ENCODE results near the gene CD247.

Gene CD247

GRCh38 chr1:167543199-167543990 lies 25.1 kb upstream of the CD247 start:
- intact Hi-C loops (cut with DNase I) = no loop called here
- DNase-seq = no peak

- intact Hi-C loops (cut with DNase I) = no loop called here
- DNase-seq = no peak
These were observed 24.0 kb upstream of the CD247 start for GRCh38 chr1:167542109-167543032.

GRCh38 chr1:167541610-167542009 lies 23.3 kb upstream of the CD247 start:
- DNase-seq = no peak
- intact Hi-C loops (cut with DNase I) = no loop called here

- no peak for DNase-seq
- intact Hi-C loops (cut with DNase I) = no loop called here
These were observed 22.7 kb upstream of the CD247 start for GRCh38 chr1:167541003-167541402.

GRCh38 chr1:167538657-167539056 lies 20.3 kb upstream of the CD247 start:
- intact Hi-C loops (cut with DNase I) = no loop called here
- DNase-seq = no peak

- peak in 9 of 10 donors; percentile 59 to 95 (median 74) for DNase-seq
- intact Hi-C loops (cut with DNase I) = loop anchor here (2.0 to 5.0 kb wide), 4 partner anchors 92 to 467 kb away; partner anchors contain the start of gene POU2F1
These were observed 15.5 kb upstream of the CD247 start for GRCh38 chr1:167533851-167534300.

GRCh38 chr1:167532964-167533824 lies 14.9 kb upstream of the CD247 start:
- intact Hi-C loops (cut with DNase I) = loop anchor here (2.0 to 5.0 kb wide), 4 partner anchors 91 to 466 kb away; partner anchors contain the start of gene POU2F1
- DNase-seq = no peak

GRCh38 chr1:167532375-167532774 lies 14.0 kb upstream of the CD247 start:
- intact Hi-C loops (cut with DNase I) = loop anchor here (2.0 to 5.0 kb wide), 4 partner anchors 90 to 465 kb away; partner anchors contain the start of gene POU2F1
- no peak for DNase-seq

GRCh38 chr1:167529829-167530474 lies 11.6 kb upstream of the CD247 start:
- intact Hi-C loops (cut with DNase I) = loop anchor here (5.0 kb wide), 3 partner anchors 88 to 463 kb away; partner anchors contain the start of gene POU2F1
- peak in 3 of 10 donors; percentile 22 to 41 (median 27) for DNase-seq

- no peak for DNase-seq
- intact Hi-C loops (cut with DNase I) = no loop called here
These were observed 9.9 kb upstream of the CD247 start for GRCh38 chr1:167528057-167528728.

GRCh38 chr1:167526667-167527383 lies 8.5 kb upstream of the CD247 start:
- intact Hi-C loops (cut with DNase I) = no loop called here
- DNase-seq = no peak

- peak in 8 of 10 donors; percentile 37 to 92 (median 65) for DNase-seq
- intact Hi-C loops (cut with DNase I) = no loop called here
These were observed 6.3 kb upstream of the CD247 start for GRCh38 chr1:167524651-167525050.

GRCh38 chr1:167522246-167522645 lies 3.9 kb upstream of the CD247 start:
- no peak for DNase-seq
- intact Hi-C loops (cut with DNase I) = no loop called here

- DNase-seq = no peak
- intact Hi-C loops (cut with DNase I) = no loop called here
These were observed 2.4 kb upstream of the CD247 start for GRCh38 chr1:167520711-167521206.

- DNase-seq = peak in 1 of 10 donors; percentile 33
- intact Hi-C loops (cut with DNase I) = no loop called here
These were observed 596 bp downstream of the CD247 start for GRCh38 chr1:167517535-167518330.

- no peak for DNase-seq
These were observed 1.6 kb downstream of the CD247 start for GRCh38 chr1:167516404-167517388.

More at GRCh38 chr1:167516404-167517388, 1.6 kb downstream of the CD247 start:
- intact Hi-C loops (cut with DNase I) = no loop called here
